HG03095 (cell line): ENCODE results near the gene UQCRQ.
"Not testable (repeated sequence)": the region's sequence is repeated elsewhere in the genome, so short reads cannot be mapped to it uniquely, and the experiment has no call there.

ENCODE experiments used
- ATAC-seq: cut with Tn5 transposase; IDR thresholded peaks from one replicate; pipeline ENCODE4 v1.9.1; 2021; ENCODE audit warnings: moderate library complexity; ENCODE audit not compliant: unreplicated experiment

UQCRQ gene

GRCh38 chr5:132832612-132833011 is 33.8 kb upstream of the UQCRQ start:
- ATAC-seq: no peak

DNA sequence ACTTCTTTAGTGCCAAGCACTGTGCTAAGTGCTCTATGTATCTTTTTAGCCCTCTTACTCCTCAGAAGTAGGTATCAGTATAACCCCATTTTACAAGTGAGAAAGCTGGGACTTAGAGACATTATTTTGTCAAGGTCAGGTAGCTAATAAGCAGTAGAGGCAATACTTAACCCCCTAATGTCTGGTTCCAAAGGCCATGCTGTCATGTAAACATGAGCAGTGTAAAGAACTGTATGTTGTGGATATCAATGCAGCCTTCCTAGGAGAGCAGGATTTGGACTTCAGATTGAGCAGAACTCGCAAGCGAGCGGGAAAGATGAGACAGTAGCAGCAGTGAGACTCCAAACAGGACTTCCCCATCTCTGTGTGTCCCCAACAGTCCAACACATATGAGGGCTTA is 32.4 kb upstream of the UQCRQ start:
- no peak for ATAC-seq

DNA sequence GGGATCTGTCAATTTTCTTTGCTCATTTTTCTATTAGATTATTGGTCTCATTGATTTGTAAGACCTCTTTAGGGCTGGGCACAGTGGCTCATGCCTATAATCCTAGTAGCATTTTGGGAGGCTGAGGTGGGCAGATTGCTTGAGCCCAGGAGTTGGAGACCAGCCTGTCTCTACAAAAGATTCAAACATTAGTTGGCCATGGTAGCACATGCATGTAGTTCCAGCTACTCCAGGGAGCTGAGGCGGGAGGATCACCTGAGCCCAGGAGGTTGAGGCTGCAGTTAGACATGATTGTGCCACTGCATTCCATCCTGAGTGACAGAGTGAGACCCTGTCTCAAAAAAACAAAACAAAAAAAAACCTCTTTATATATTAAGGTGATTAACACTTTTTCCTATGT is 29.6 kb upstream of the UQCRQ start:
- ATAC-seq: no peak

GRCh38 chr5:132837868-132838267 is 28.6 kb upstream of the UQCRQ start:
- ATAC-seq: no peak

GRCh38 chr5:132838516-132839282 is 27.7 kb upstream of the UQCRQ start:
- ATAC-seq: no peak

GRCh38 chr5:132839426-132840301 is 26.8 kb upstream of the UQCRQ start:
- ATAC-seq: no peak

DNA sequence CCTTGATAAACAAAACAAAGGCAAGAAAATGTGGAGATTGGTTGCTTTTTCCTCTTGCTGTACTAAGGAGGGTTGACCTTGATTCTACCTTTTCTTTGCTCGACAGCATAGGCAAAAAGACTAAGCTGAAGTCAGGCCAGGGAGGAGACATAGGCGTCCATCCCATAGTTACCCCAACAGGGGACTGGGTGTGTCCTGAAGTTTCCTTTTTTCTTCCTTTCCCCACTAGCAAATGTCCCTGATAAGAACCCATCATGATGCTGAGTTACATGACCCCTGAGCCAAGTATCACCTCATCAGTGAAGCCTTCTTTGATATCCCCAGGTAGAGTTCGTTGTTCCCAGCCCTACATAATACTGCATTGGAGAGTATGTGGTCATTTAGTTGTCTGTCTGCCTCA is 26.1 kb upstream of the UQCRQ start:
- ATAC-seq: no peak

GRCh38 chr5:132840896-132841295 is 25.5 kb upstream of the UQCRQ start:
- ATAC-seq: no peak

DNA sequence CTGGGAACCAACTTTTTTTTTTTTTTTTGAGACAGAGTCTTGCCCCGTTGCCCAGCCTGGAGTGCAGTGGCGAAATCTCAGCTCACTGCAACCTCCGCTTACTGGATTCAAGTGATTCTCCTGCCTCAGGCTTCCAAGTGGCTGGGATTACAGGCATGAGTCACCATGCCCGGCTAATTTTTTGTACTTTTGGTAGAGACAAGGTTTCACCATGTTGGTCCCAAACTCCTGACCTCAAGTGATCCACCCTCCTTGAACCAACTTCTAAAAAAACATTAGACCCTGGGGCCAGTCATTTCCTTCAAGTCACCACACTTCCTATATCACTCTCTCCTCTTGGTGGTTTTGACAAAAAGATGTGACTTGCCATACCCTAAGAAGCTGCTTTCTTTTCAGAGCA is 25.1 kb upstream of the UQCRQ start:
- no peak for ATAC-seq

GRCh38 chr5:132848270-132848669 is 18.2 kb upstream of the UQCRQ start:
- ATAC-seq: no peak

DNA sequence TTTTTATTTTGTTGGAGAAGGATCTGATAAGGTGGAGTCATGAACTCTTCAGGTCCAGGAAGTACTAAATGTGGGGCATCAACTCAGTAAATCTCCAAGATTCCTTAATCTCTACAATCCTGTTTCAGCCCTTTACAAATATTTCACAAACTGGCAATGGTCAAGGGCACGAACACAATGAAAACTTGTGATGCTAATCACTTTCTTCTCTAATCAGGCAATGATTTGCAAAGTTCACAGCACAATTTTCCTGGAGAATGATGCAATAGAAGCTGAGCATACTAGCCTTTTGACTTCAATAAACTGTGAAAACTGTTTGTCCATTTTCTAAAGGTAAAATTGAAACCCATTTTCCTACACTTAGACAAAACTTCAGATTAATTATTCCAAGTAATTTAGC is 17.1 kb upstream of the UQCRQ start:
- ATAC-seq: no peak

DNA sequence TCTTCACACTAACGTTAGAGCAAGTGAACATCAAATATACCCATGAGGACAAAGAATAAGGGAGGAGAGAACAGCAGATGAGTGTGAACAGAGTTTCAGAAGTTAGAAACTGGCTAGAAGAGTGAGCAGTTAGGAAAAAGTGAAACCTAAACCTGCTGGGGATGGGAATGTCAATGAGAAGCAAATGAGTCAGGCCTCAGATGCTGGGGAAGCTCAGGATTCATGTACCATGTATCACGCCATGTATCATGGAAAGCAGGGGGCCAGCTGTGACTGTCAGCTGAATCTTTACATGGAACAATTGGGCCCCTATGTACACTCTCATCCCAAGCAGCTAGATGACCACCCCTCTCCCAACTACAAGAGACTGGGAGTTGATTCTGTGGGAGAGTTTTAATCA is 16.4 kb upstream of the UQCRQ start:
- ATAC-seq: no peak

DNA sequence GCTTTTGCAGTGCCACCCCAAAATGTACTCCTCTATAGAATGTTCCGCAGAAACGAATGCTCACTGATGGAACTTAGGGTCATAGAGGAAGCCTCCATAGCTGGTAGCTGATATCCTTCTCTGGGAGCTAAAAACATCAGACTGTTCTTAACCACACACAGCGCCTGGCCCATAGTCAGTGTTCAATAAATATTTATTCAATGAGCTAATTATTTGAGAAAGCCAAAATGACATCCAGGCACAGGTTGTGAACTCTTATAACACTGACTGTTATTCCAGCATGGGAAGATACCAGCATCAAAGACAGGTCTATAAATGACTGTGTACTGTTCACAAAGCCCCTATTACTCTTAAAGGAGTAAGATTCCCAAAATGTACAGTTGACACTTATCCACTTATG is 13.1 kb upstream of the UQCRQ start:
- ATAC-seq: no peak

DNA sequence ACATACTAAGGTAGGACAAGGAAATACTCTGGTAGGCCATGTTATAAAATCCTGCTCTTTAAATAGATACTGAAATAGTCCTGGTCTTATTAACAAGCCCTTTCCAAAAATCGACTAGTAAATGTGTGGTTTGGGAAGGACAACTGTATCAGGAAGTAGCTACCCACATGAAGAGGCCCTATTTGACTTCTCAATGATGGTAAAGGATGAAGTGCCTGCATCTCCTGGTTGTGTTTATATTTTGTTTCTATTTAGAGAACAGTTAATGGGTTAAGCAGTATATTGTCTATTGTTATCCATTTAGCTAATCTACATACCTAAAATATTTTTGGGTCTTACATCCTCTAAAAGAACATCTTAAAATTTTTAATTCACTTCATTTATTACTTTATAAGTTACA is 12.7 kb upstream of the UQCRQ start:
- ATAC-seq: no peak

- ATAC-seq: no peak
Observed at GRCh38 chr5:132854301-132854700, 12.1 kb upstream of the UQCRQ start.

DNA sequence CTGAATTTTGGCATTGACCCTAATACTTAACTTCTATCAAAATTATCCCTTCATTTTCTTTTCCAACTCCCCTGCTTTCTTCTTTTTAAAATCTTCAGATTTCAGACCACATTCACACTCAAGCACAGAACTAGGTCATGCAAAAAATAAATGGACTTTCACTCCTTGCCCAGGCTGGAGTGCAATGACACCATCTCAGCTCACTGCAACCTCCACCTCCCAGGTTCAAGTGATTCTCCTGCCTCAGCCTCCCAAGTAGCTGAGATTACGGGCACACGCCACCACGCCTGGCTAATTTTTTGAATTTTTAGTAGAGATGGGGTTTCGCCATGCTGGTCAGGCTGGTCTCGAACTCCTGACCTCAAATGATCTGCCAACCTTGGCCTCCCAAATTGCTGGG is 11.4 kb upstream of the UQCRQ start:
- not testable (repeated sequence) for ATAC-seq

DNA sequence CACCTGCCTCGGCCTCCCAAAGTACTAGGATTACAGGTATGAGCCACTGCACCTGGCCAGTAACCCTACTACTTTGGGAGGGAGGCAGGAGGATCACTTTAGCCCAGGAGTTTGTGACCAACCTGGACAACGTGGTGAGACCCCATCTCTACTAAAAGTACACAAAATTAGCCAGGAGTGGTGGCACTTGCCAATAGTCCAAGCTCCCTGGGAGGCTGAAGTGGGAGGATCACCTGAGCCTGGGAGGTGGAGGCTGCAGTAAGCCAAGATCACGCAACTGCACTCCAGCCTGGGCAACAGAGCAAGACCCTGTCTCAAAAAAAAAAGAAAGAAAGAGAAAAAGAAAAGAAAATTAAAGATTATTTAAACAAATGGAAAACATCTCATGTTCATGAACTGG is 10.4 kb upstream of the UQCRQ start:
- ATAC-seq: no peak

- no peak for ATAC-seq
Observed at GRCh38 chr5:132859889-132860437, 6.5 kb upstream of the UQCRQ start.

DNA sequence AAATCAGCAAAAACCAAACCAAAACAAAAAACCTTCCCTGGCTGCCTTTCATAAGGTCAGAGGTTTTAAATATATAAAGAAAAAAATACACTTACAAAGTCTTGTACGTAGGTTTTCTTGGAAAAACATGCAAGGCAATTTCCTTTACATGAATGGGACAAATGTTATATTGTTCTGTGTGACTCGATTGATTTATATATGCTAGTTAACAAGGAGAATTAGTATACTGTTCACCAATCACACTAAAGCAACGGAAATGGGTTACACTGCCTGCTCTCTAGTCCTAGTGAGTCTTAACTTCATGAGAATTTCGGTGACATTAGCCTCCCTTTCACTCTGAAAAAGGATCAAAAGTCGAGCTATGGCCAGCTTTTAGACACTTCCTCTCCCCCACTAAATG is 5.7 kb upstream of the UQCRQ start:
- ATAC-seq: no peak

- peak; percentile 14 for ATAC-seq
Observed at GRCh38 chr5:132865668-132866341, 637 bp upstream of the UQCRQ start.

DNA sequence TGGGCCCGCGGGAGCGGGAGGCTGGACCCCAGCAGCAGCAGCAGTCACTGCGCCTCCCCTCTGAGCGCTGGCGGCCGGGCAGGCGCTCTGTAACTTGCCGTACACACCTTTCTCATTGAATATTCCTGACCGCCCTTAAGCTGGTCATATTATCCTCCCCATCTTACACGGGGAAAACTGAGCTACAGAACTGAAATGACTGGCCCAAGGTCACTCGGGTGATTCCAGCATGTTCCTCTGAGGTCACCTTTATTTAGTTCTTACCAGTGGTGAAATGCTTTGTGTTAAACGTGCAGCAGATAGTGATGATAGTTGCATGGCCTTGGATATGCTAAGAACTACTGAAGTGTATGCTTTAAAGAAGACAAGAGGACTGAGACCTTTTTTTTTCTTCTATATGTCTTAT is 607 bp downstream of the UQCRQ start:
- no peak for ATAC-seq
